A673 (cell line): ENCODE measurements around the gene HSPB7. TPM values are rescaled to one million over a fixed set of nuclear protein-coding genes. Genes with fewer than 3 reads are reported as not detected.

Source experiments
- BruUV-seq: library from RNA; stranded (reverse); fragments of 400-500 nt; replicated peaks from 2 replicates; lab custom pipeline; 2021; lab: Mats Ljungman, UMichigan
- CTCF ChIA-PET: fragments of 300-600 bp; sonication (Branson Sonifier 250); formaldehyde crosslinking; loops from one replicate; lab custom pipeline; 2022; ENCODE audit warnings: antibody characterized with exemption; lab: Charles Lee
- POLR2A ChIA-PET: fragments of 300-600 bp; sonication (Branson Sonifier 250); formaldehyde crosslinking; loops from one replicate; lab custom pipeline; 2022; ENCODE audit warnings: antibody characterized with exemption; ENCODE audit not compliant: low non-redundant PET; lab: Charles Lee
- DNase-seq: peaks from one replicate; pipeline ENCODE4 v3.0.0-alpha.2; 2015; ENCODE audit warnings: low spot score
- H3K27ac ChIP-seq: fragments of 200-600 bp; sonication (generic); 2 replicates; pipeline ENCODE4 v1.5.1; 2016; ENCODE audit warnings: mixed run types, low read depth, mild to moderate bottlenecking, mixed read lengths, antibody characterized with exemption, low read length; ENCODE audit not compliant: poor library complexity, severe bottlenecking
- H3K27me3 ChIP-seq: fragments of 200-600 bp; sonication (generic); replicated peaks from 2 replicates; pipeline ENCODE4 v1.6.1; 2017; ENCODE audit warnings: mixed run types, low read depth, mild to moderate bottlenecking, mixed read lengths, antibody characterized with exemption, low read length; ENCODE audit not compliant: insufficient read depth, poor library complexity
- H3K36me3 ChIP-seq: fragments of 200-600 bp; sonication (generic); 2 replicates; pipeline ENCODE4 v1.6.1; 2016; ENCODE audit warnings: mixed run types, mild to moderate bottlenecking, mixed read lengths, antibody characterized with exemption, low read length; ENCODE audit not compliant: insufficient read depth, poor library complexity, severe bottlenecking
- H3K4me1 ChIP-seq: fragments of 200-600 bp; sonication (generic); 2 replicates; pipeline ENCODE4 v1.6.1; 2017; ENCODE audit warnings: mixed run types, mild to moderate bottlenecking, mixed read lengths, antibody characterized with exemption, low read length; ENCODE audit not compliant: insufficient read depth, poor library complexity, severe bottlenecking
- H3K4me3 ChIP-seq: fragments of 200-600 bp; sonication (generic); 2 replicates; pipeline ENCODE4 v1.5.1; 2016; ENCODE audit warnings: low read depth, mixed run types, mild to moderate bottlenecking, mixed read lengths, low read length; ENCODE audit not compliant: poor library complexity, severe bottlenecking
- H3K9me3 ChIP-seq: fragments of 200-600 bp; sonication (generic); 2 replicates; pipeline ENCODE4 v1.6.1; 2016; ENCODE audit warnings: mixed run types, low read depth, mild to moderate bottlenecking, mixed read lengths, antibody characterized with exemption, low read length; ENCODE audit not compliant: poor library complexity, severe bottlenecking
- EZH2 ChIP-seq: fragments of 200-600 bp; sonication (generic); IDR thresholded peaks from 2 replicates; pipeline ENCODE4 v1.6.1; 2017; ENCODE audit warnings: borderline replicate concordance, low read depth, mild to moderate bottlenecking, mixed read lengths, antibody characterized with exemption, low read length; ENCODE audit not compliant: poor library complexity, severe bottlenecking
- intact Hi-C: fragments of 100-400 bp; cut with micrococcal nuclease; formaldehyde crosslinking; loops from one replicate; pipeline ENCODE4 v1.10.0; 2022; ENCODE audit not compliant: unreplicated experiment
- total RNA-seq: library from RNA; stranded (reverse); gene quantifications from 2 replicates; pipeline ENCODE4 v1.2.3, GENCODE V29; 2021
- TF ChIP-seq, protein P1 (sequence below): fragments of 300-800, 200-600 bp; sonication (generic); conservative IDR thresholded peaks from 2 replicates; pipeline ENCODE4 v1.5.1; 2017; ENCODE audit warnings: low read depth, mild to moderate bottlenecking, antibody characterized with exemption, low read length, moderate library complexity, mixed read lengths

HSPB7 gene
- total RNA-seq, 1 experiment from 2014 or later, result not detected

DNA sequence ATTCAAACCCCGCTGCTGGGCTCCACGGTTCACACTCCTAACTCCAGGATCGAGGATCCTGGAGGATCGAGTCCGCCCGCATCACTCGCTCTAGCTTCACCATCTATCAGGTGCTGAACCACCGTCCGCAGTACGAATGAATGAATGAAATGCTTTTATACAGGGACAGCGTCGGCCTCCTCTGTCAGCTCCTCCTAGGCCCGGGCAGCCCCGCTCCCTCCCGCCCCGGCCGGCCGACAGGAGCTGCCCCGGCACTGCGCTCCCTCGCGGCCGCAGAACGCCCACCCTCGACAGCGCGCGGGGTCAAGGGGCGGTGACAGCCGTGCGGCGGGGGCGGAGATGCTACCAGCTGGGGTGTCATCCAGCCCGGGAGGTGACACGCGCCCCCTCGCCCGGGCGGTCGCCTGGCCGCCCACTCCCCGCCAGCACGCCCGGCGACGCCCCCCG, 42.5 kb downstream of the HSPB7 start:
- Histone ChIP-seq H3K9me3 (no peaks in the 10 kb centered on the region), H3K27ac (peak overlapping the region; percentile 84), H3K36me3 (peaks cover 17% of the 10 kb centered on the region), H3K27me3 (no peaks in the 10 kb centered on the region), H3K4me1 (no peaks in the 10 kb centered on the region), H3K4me3 (peak overlapping the region; percentile 93)
- DNase-seq, result peak; percentile 49
- POLR2A ChIA-PET, result no interaction called here
- intact Hi-C loops, result no loop called here
- no TSS peak for BruUV-seq
- CTCF ChIA-PET, result no interaction called here
- TF ChIP-seq EZH2, result no peak
- TF ChIP-seq, protein P1, sequence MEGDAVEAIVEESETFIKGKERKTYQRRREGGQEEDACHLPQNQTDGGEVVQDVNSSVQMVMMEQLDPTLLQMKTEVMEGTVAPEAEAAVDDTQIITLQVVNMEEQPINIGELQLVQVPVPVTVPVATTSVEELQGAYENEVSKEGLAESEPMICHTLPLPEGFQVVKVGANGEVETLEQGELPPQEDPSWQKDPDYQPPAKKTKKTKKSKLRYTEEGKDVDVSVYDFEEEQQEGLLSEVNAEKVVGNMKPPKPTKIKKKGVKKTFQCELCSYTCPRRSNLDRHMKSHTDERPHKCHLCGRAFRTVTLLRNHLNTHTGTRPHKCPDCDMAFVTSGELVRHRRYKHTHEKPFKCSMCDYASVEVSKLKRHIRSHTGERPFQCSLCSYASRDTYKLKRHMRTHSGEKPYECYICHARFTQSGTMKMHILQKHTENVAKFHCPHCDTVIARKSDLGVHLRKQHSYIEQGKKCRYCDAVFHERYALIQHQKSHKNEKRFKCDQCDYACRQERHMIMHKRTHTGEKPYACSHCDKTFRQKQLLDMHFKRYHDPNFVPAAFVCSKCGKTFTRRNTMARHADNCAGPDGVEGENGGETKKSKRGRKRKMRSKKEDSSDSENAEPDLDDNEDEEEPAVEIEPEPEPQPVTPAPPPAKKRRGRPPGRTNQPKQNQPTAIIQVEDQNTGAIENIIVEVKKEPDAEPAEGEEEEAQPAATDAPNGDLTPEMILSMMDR, result no peak

- TF ChIP-seq, protein P1, result no peak
- TF ChIP-seq EZH2, result no peak
- intact Hi-C loops, result no loop called here
- no peaks in the 10 kb centered on the region for H3K27me3 ChIP-seq
- peaks cover 18% of the 10 kb centered on the region for H3K36me3 ChIP-seq
- ChIA-PET POLR2A (no interaction called here), CTCF (no interaction called here)
- H3K9me3 ChIP-seq, result no peaks in the 10 kb centered on the region
- H3K27ac ChIP-seq, result peak overlapping the region; percentile 84
- peak overlapping the region; percentile 93 for H3K4me3 ChIP-seq
- H3K4me1 ChIP-seq, result no peaks in the 10 kb centered on the region
- no peak for DNase-seq
- BruUV-seq, result TSS peak; percentile 48
These were observed 43.0 kb downstream of the HSPB7 start for GRCh38 chr1:15974855-15975254.

- peaks cover 29% of the 10 kb centered on the region for H3K36me3 ChIP-seq
- DNase-seq, result no peak
- no peak for TF ChIP-seq EZH2
- TF ChIP-seq, protein P1, result no peak
- no peak overlapping the region for H3K27ac ChIP-seq
- POLR2A ChIA-PET, result no interaction called here
- H3K9me3 ChIP-seq, result no peaks in the 10 kb centered on the region
- BruUV-seq, result no TSS peak
- CTCF ChIA-PET, result no interaction called here
- intact Hi-C loops, result no loop called here
- no peak overlapping the region for H3K4me3 ChIP-seq
- no peaks in the 10 kb centered on the region for H3K4me1 ChIP-seq
- no peaks in the 10 kb centered on the region for H3K27me3 ChIP-seq
These were observed 44.1 kb downstream of the HSPB7 start for GRCh38 chr1:15973772-15974171.
